CD1c-positive myeloid dendritic cell (primary cell): ENCODE data around the gene SLC37A3.
"Not testable (repeated sequence)": the region's sequence is repeated elsewhere in the genome, so short reads cannot be mapped to it uniquely, and the experiment has no call there.

Source experiments
- DNase-seq: peaks from one replicate; pipeline ENCODE4 v3.0.0-alpha.2; 2016; ENCODE audit errors: extremely low spot score

Gene SLC37A3

GRCh38 chr7:140397784-140398750, at the start of gene SLC37A3:
Gene SLC37A3, minus strand, starts transcription at chr7:140398530. Its CDS starts 16,004 bp downstream, at chr7:140382526.
- peak; percentile 83 for DNase-seq

GRCh38 chr7:140447841-140448240, 49.5 kb upstream of the SLC37A3 start:
- DNase-seq: no peak

- DNase-seq: no peak
These were observed 48.1 kb upstream of the SLC37A3 start for GRCh38 chr7:140446467-140446866.

GRCh38 chr7:140441519-140441918, 43.2 kb upstream of the SLC37A3 start:
- no peak for DNase-seq

GRCh38 chr7:140440593-140440992, 42.3 kb upstream of the SLC37A3 start:
- DNase-seq: no peak

- DNase-seq: no peak
These were observed 41.0 kb upstream of the SLC37A3 start for GRCh38 chr7:140439359-140439758.

- DNase-seq: no peak
These were observed 37.0 kb upstream of the SLC37A3 start for GRCh38 chr7:140435252-140435895.

GRCh38 chr7:140433396-140433795, 35.1 kb upstream of the SLC37A3 start:
- DNase-seq: no peak

- DNase-seq: no peak
These were observed 27.8 kb upstream of the SLC37A3 start for GRCh38 chr7:140426130-140426529.

- DNase-seq: no peak
These were observed 27.4 kb upstream of the SLC37A3 start for GRCh38 chr7:140425718-140426117.

- no peak for DNase-seq
These were observed 25.2 kb upstream of the SLC37A3 start for GRCh38 chr7:140423501-140423900.

GRCh38 chr7:140421521-140421920, 23.2 kb upstream of the SLC37A3 start:
- DNase-seq: no peak

- no peak for DNase-seq
These were observed 20.3 kb upstream of the SLC37A3 start for GRCh38 chr7:140418653-140419052.

GRCh38 chr7:140418156-140418472, 19.8 kb upstream of the SLC37A3 start:
- not testable (repeated sequence) for DNase-seq

- DNase-seq: no peak
These were observed 19.3 kb upstream of the SLC37A3 start for GRCh38 chr7:140417456-140418155.

- DNase-seq: no peak
These were observed 18.2 kb upstream of the SLC37A3 start for GRCh38 chr7:140416560-140416959.

GRCh38 chr7:140415816-140416215, 17.5 kb upstream of the SLC37A3 start:
- not testable (repeated sequence) for DNase-seq

- DNase-seq: no peak
These were observed 17.0 kb upstream of the SLC37A3 start for GRCh38 chr7:140415361-140415760.

GRCh38 chr7:140404565-140405065, 6.3 kb upstream of the SLC37A3 start:
- no peak for DNase-seq

GRCh38 chr7:140403878-140404564, 5.7 kb upstream of the SLC37A3 start, which contains the start of gene RAB19:
Gene RAB19, plus strand, starts transcription at chr7:140404058. Its CDS starts 3,589 bp downstream, at chr7:140407647.
- peak; percentile 9 for DNase-seq

GRCh38 chr7:140402178-140402835, 4.0 kb upstream of the SLC37A3 start:
- peak; percentile 36 for DNase-seq
